Testis (tissue), 2 donors: ENCODE results near the gene SEC14L1.

Source experiments
- POLR2A ChIP-seq: fragments of 450-650 bp; IDR thresholded peaks from one replicate; pipeline ENCODE4 v1.6.1; 2017; ENCODE audit warnings: antibody characterized with exemption, mild to moderate bottlenecking, moderate library complexity
- TF ChIP-seq, protein P1 (sequence below), 3 experiments: fragments of 450-650 bp in 2 of 3; fragments of 200-600 bp in 1 of 3; sonication (generic) in 1 of 3; IDR thresholded peaks; one replicate each; pipeline ENCODE4 v1.5.1; 2016 to 2019; ENCODE audit warnings: antibody characterized with exemption in 3 of 3, mild to moderate bottlenecking in 2 of 3, moderate library complexity in 1 of 3

DNA sequence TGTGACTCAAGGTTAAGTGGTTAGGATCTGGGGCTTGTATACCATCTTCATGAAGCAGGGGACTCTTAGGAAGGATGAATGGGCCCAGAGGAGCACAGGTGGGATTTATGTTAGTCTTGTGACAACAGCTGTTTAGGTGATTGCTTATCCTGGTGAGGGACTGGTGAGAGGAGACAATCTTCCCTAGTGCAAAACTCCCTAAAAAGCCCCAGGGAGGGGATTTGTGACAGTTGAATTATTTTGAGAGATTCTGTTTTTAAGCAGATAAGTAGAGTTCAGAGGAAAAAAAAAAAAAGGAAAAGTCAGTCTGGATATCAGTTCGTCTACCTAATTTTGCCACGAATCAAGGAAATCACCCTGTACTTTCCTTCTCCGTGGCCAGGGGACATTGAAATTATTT lies 35.1 kb upstream of the SEC14L1 start:
- TF ChIP-seq, protein P1, sequence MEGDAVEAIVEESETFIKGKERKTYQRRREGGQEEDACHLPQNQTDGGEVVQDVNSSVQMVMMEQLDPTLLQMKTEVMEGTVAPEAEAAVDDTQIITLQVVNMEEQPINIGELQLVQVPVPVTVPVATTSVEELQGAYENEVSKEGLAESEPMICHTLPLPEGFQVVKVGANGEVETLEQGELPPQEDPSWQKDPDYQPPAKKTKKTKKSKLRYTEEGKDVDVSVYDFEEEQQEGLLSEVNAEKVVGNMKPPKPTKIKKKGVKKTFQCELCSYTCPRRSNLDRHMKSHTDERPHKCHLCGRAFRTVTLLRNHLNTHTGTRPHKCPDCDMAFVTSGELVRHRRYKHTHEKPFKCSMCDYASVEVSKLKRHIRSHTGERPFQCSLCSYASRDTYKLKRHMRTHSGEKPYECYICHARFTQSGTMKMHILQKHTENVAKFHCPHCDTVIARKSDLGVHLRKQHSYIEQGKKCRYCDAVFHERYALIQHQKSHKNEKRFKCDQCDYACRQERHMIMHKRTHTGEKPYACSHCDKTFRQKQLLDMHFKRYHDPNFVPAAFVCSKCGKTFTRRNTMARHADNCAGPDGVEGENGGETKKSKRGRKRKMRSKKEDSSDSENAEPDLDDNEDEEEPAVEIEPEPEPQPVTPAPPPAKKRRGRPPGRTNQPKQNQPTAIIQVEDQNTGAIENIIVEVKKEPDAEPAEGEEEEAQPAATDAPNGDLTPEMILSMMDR (IDR thresholded peaks at IDR 0.05) = no peak
- TF ChIP-seq POLR2A = no peak
